Mesendoderm (in vitro differentiated cells): ENCODE results near the gene SLC44A1.

Source experiments
- DNase-seq: peaks from one replicate; pipeline ENCODE4 v3.0.0; 2013
- H2AK5ac ChIP-seq: 2 replicates; pipeline ENCODE4 v1.6.1; 2013; ENCODE audit warnings: low read length, inconsistent platforms
- H2BK120ac ChIP-seq: 2 replicates; pipeline ENCODE4 v1.6.1; 2013; ENCODE audit warnings: low read depth, mild to moderate bottlenecking, low read length, moderate library complexity, mixed read lengths
- H2BK15ac ChIP-seq: replicated peaks from 2 replicates; pipeline ENCODE4 v1.6.1; 2013; ENCODE audit warnings: low read depth, mild to moderate bottlenecking, moderate library complexity
- H2BK5ac ChIP-seq: 2 replicates; pipeline ENCODE4 v1.6.1; 2013; ENCODE audit warnings: low read length, inconsistent platforms
- H3K18ac ChIP-seq: 2 replicates; pipeline ENCODE4 v1.6.1; 2013; ENCODE audit warnings: mild to moderate bottlenecking, low read length, mixed read lengths
- H3K23ac ChIP-seq: one replicate; pipeline ENCODE4 v1.6.1; 2013; ENCODE audit warnings: low read length
- H3K27ac ChIP-seq: 2 replicates; pipeline ENCODE4 v1.5.1; 2013; ENCODE audit warnings: low read depth, mild to moderate bottlenecking, inconsistent platforms, low read length, moderate library complexity
- H3K27me3 ChIP-seq: 2 replicates; pipeline ENCODE4 v1.6.1; 2013; ENCODE audit warnings: low read length, control low read depth, mild to moderate bottlenecking, inconsistent platforms; ENCODE audit not compliant: insufficient read depth, poor library complexity
- H3K36me3 ChIP-seq: 2 replicates; pipeline ENCODE4 v1.6.1; 2013; ENCODE audit warnings: low read length, inconsistent platforms; ENCODE audit not compliant: control insufficient read depth, insufficient read depth
- H3K4ac ChIP-seq: one replicate; pipeline ENCODE4 v1.6.1; 2013; ENCODE audit warnings: low read depth, mild to moderate bottlenecking, low read length, moderate library complexity
- H3K4me1 ChIP-seq: 2 replicates; pipeline ENCODE4 v1.6.1; 2013; ENCODE audit warnings: low read depth, low read length, inconsistent platforms; ENCODE audit not compliant: control insufficient read depth
- H3K4me2 ChIP-seq: 2 replicates; pipeline ENCODE4 v1.6.1; 2013; ENCODE audit warnings: low read length
- H3K4me3 ChIP-seq: 2 replicates; pipeline ENCODE4 v1.5.1; 2013; ENCODE audit warnings: mild to moderate bottlenecking, low read length
- H3K56ac ChIP-seq: one replicate; pipeline ENCODE4 v1.6.1; 2013; ENCODE audit warnings: low read length
- H3K79me1 ChIP-seq: 2 replicates; pipeline ENCODE4 v1.6.1; 2013; ENCODE audit warnings: low read length, inconsistent platforms
- H3K79me2 ChIP-seq: 2 replicates; pipeline ENCODE4 v1.6.1; 2013; ENCODE audit warnings: mild to moderate bottlenecking, low read length; ENCODE audit not compliant: control insufficient read depth, insufficient read depth
- H3K9ac ChIP-seq: 2 replicates; pipeline ENCODE4 v1.6.1; 2013; ENCODE audit warnings: low read length, inconsistent platforms
- H4K5ac ChIP-seq: one replicate; pipeline ENCODE4 v1.6.1; 2013; ENCODE audit warnings: low read length
- H4K8ac ChIP-seq: one replicate; pipeline ENCODE4 v1.6.1; 2013; ENCODE audit warnings: low read depth, mild to moderate bottlenecking, control low read depth, low read length, moderate library complexity
- WGBS: extraction: QIAGEN DNeasy Blood & Tissue Kit; methylation state at CpG from one replicate; pipeline ENCODE4 v1.1.7; 2013; ENCODE audit warnings: low lambda C conversion rate, missing lambda C conversion rate; ENCODE audit not compliant: insufficient coverage; ENCODE audit errors: extremely low coverage; 5-methylcytosine and 5-hydroxymethylcytosine counted together

Gene SLC44A1

DNA sequence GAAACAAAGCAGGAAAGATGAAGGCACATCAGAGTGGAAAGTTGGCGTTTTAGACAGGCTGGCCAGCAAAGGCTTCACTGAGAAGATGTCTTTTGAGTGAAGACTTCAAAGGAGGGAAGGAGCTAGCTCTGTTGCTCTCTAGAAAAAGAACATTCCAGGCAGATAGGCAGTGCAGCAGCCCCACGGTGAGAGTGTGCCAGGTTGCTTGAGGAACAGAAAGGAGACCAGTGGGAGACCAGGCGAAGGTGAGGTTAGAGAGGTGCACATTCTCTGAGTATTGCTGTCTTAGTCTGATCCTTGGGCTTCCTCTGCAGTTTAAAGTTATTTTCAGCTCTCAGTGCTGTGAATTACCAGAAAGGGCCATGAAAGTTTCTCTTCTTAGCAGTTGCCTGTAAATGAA lies 83.8 kb downstream of the SLC44A1 start:
- H3K18ac ChIP-seq = no peak overlapping the region
- no CpG with 5 or more reads among the region's 3 CpGs for WGBS
- no peaks in the 10 kb centered on the region for H3K27me3 ChIP-seq
- H3K56ac ChIP-seq = peak overlapping the region; percentile 19
- H3K27ac ChIP-seq = no peak overlapping the region
- no peak overlapping the region for H2BK15ac ChIP-seq
- H3K4me1 ChIP-seq = peaks cover 5% of the 10 kb centered on the region
- no peak overlapping the region for H4K8ac ChIP-seq
- peak; percentile 9 for DNase-seq
- H3K4ac ChIP-seq = no peak overlapping the region
- no peak overlapping the region for H2BK5ac ChIP-seq
- no peaks in the 10 kb centered on the region for H3K79me1 ChIP-seq
- H3K79me2 ChIP-seq = no peaks in the 10 kb centered on the region
- no peak overlapping the region for H3K4me3 ChIP-seq
- no peak overlapping the region for H3K23ac ChIP-seq
- H4K5ac ChIP-seq = no peak overlapping the region
- no peaks in the 10 kb centered on the region for H3K36me3 ChIP-seq
- H2BK120ac ChIP-seq = no peak overlapping the region
- no peak overlapping the region for H2AK5ac ChIP-seq
- no peak overlapping the region for H3K4me2 ChIP-seq
- H3K9ac ChIP-seq = no peak overlapping the region

DNA sequence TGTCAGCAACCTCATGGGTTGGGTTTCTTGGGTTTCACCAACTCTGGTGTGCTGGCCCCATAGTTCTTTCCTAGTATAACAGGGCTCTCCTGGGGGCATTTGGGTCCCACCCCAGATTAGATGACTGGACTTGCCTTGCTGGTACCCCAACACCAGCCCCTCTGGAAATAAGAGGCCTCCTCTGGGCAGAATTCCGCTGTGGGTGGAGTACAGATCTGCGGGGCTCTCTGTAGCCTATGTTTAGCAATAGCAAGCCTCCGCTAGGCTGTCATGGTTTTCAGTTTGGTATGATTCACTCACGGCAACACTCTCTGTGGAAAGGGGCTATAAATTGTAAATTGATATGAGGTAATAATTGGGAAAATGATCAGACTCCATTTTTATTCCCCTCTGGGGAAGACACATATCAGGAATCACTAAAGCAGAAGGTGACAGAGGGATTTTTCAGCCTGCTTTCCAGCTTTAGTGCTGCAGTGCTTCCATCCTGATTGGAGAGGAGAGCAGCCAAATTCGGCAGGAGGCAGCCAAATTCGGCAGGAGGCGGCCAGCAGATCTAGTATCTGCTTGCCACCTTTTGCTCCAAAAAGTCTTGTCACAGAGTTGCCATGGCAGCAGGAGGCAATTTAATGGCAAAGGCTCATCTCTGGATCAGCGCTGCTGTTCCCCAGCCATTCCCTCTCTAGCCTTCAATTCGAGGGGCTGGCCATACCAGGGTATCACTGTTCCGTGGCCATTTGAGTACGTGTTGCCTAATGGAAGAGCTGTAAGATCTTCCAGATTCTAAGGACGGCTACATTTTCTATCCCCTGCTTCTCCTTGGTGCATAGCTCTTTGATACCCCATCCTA lies 84.6 kb downstream of the SLC44A1 start:
- no CpG with 5 or more reads among the region's 12 CpGs for WGBS
- Histone ChIP-seq H3K4me2 (no peak overlapping the region), H3K79me1 (no peaks in the 10 kb centered on the region), H3K36me3 (no peaks in the 10 kb centered on the region), H3K4ac (no peak overlapping the region), H3K23ac (no peak overlapping the region), H2BK120ac (no peak overlapping the region), H3K27me3 (no peaks in the 10 kb centered on the region), H3K9ac (no peak overlapping the region), H3K79me2 (no peaks in the 10 kb centered on the region), H2BK5ac (no peak overlapping the region), H3K18ac (no peak overlapping the region), H3K27ac (no peak overlapping the region), H3K56ac (no peak overlapping the region), H4K8ac (no peak overlapping the region), H4K5ac (no peak overlapping the region), H2BK15ac (no peak overlapping the region), H3K4me1 (peaks cover 5% of the 10 kb centered on the region), H2AK5ac (no peak overlapping the region), H3K4me3 (no peak overlapping the region)
- DNase-seq = peak; percentile 69

GRCh38 chr9:105329719-105330062 lies 85.2 kb downstream of the SLC44A1 start:
- no peak for DNase-seq
- Histone ChIP-seq H3K36me3 (no peaks in the 10 kb centered on the region), H3K4ac (no peak overlapping the region), H3K9ac (no peak overlapping the region), H4K8ac (no peak overlapping the region), H3K4me3 (no peak overlapping the region), H2BK120ac (no peak overlapping the region), H3K79me1 (no peaks in the 10 kb centered on the region), H2BK5ac (no peak overlapping the region), H3K18ac (no peak overlapping the region), H3K23ac (no peak overlapping the region), H3K56ac (no peak overlapping the region), H3K27me3 (no peaks in the 10 kb centered on the region), H3K27ac (no peak overlapping the region), H4K5ac (no peak overlapping the region), H2AK5ac (no peak overlapping the region), H3K4me2 (no peak overlapping the region), H3K79me2 (no peaks in the 10 kb centered on the region), H3K4me1 (peaks cover 5% of the 10 kb centered on the region), H2BK15ac (no peak overlapping the region)
- WGBS = no CpG with 5 or more reads among the region's 1 CpG

DNA sequence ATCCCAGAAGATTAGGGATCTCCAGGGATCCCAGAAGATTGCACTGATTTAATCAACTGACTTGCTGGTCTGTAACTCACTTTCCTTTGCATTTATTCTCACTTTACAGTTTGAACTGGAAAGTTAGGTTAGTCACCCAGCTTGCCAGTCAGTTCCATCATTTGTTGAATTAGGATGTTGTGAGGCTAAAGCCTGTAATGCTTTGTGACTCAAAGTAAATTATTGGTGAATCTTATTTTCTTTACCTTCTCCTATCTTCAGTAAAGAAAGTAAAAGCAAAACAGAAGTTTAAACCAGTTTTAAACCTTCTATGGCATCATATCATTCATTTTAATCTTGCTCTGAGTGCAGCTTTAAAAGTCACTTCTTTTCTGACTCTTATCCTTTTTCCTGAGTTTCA lies 85.8 kb downstream of the SLC44A1 start:
- Histone ChIP-seq H2AK5ac (no peak overlapping the region), H3K79me2 (no peaks in the 10 kb centered on the region), H3K36me3 (no peaks in the 10 kb centered on the region), H3K18ac (no peak overlapping the region), H3K27me3 (no peaks in the 10 kb centered on the region), H3K79me1 (no peaks in the 10 kb centered on the region), H3K56ac (no peak overlapping the region), H4K8ac (no peak overlapping the region), H2BK15ac (no peak overlapping the region), H3K27ac (no peak overlapping the region), H2BK5ac (no peak overlapping the region), H2BK120ac (no peak overlapping the region), H3K4me1 (peaks cover 5% of the 10 kb centered on the region), H4K5ac (no peak overlapping the region), H3K4me3 (no peak overlapping the region), H3K23ac (no peak overlapping the region), H3K9ac (no peak overlapping the region), H3K4ac (no peak overlapping the region), H3K4me2 (no peak overlapping the region)
- DNase-seq = peak; percentile 23

DNA sequence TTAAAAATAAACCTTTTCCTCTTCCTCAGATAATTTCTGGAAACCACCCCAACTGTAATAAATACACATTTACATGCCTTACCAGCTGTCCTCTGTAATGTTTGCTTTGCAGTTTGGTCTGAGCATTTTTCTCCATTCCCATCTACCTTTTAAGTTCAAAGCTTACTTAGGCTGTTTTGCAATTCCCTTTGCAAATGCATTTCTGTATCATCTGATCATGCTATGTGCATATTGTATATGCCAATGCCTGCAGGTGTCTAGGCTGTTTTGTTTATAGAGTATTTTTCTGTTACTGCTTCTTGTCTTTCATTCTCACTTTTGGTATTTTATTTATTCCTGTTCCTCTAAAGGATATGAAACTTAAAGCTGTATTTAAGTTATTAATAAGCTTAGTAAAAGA lies 86.3 kb downstream of the SLC44A1 start:
- Histone ChIP-seq H3K4me3 (no peak overlapping the region), H2BK5ac (no peak overlapping the region), H4K8ac (no peak overlapping the region), H3K4me1 (peaks cover 5% of the 10 kb centered on the region), H2AK5ac (no peak overlapping the region), H3K18ac (no peak overlapping the region), H3K4me2 (no peak overlapping the region), H3K56ac (no peak overlapping the region), H3K79me2 (no peaks in the 10 kb centered on the region), H3K79me1 (no peaks in the 10 kb centered on the region), H4K5ac (no peak overlapping the region), H3K23ac (no peak overlapping the region), H2BK120ac (no peak overlapping the region), H3K27me3 (no peaks in the 10 kb centered on the region), H3K27ac (no peak overlapping the region), H3K4ac (no peak overlapping the region), H2BK15ac (no peak overlapping the region), H3K36me3 (no peaks in the 10 kb centered on the region), H3K9ac (no peak overlapping the region)
- DNase-seq = no peak

GRCh38 chr9:105331160-105331559 lies 86.7 kb downstream of the SLC44A1 start:
- Histone ChIP-seq H3K4ac (no peak overlapping the region), H3K4me1 (peaks cover 5% of the 10 kb centered on the region), H2AK5ac (no peak overlapping the region), H3K27ac (no peak overlapping the region), H3K56ac (no peak overlapping the region), H3K23ac (no peak overlapping the region), H3K4me3 (no peak overlapping the region), H3K18ac (no peak overlapping the region), H4K5ac (no peak overlapping the region), H3K4me2 (no peak overlapping the region), H2BK5ac (no peak overlapping the region), H3K79me2 (no peaks in the 10 kb centered on the region), H3K9ac (no peak overlapping the region), H3K79me1 (no peaks in the 10 kb centered on the region), H2BK120ac (no peak overlapping the region), H4K8ac (no peak overlapping the region), H3K27me3 (no peaks in the 10 kb centered on the region), H3K36me3 (no peaks in the 10 kb centered on the region), H2BK15ac (no peak overlapping the region)
- no CpG with 5 or more reads among the region's 3 CpGs for WGBS
- no peak for DNase-seq
